Dendritic cell treated with granulocyte-macrophage colony-stimulating factor and Interleukin-4, amounts not matched to agents 40 ng/mL and 50 ng/mL, for 4 days (primary cell): Measurements from ENCODE around the gene CPOX.

Source experiments
- H3K27ac Mint-ChIP-seq: one replicate; pipeline ENCODE4 v1.8.0; 2022; ENCODE audit warnings: mild to moderate bottlenecking, mixed read lengths
- H3K27me3 Mint-ChIP-seq: one replicate; pipeline ENCODE4 v1.8.0; 2022; ENCODE audit warnings: mild to moderate bottlenecking, mixed read lengths
- H3K36me3 Mint-ChIP-seq: one replicate; pipeline ENCODE4 v1.8.0; 2022; ENCODE audit warnings: low read depth, mixed read lengths
- H3K4me1 Mint-ChIP-seq: one replicate; pipeline ENCODE4 v1.8.0; 2022; ENCODE audit warnings: low read depth, mixed read lengths
- H3K4me3 Mint-ChIP-seq: one replicate; pipeline ENCODE4 v1.8.0; 2022; ENCODE audit warnings: mild to moderate bottlenecking, moderate library complexity, mixed read lengths
- H3K9me3 Mint-ChIP-seq: one replicate; pipeline ENCODE4 v1.8.0; 2022; ENCODE audit warnings: mixed read lengths
- intact Hi-C: fragments of 100-400 bp; cut with micrococcal nuclease; formaldehyde crosslinking; loops from one replicate; pipeline ENCODE4 v1.15.0; 2022

Gene CPOX

GRCh38 chr3:98584547-98584946 lies 8.9 kb downstream of the CPOX start:
- no peak overlapping the region for H3K4me3 Mint-ChIP-seq
- intact Hi-C loops: no loop called here

GRCh38 chr3:98583766-98584165 lies 9.6 kb downstream of the CPOX start:
- peak overlapping the region; percentile 20 for H3K27ac Mint-ChIP-seq
- no peak overlapping the region for H3K4me3 Mint-ChIP-seq
- peaks cover 58% of the 10 kb centered on the region for H3K36me3 Mint-ChIP-seq
- intact Hi-C loops: no loop called here
- no peaks in the 10 kb centered on the region for H3K9me3 Mint-ChIP-seq
- H3K27me3 Mint-ChIP-seq: no peaks in the 10 kb centered on the region
- peaks cover 46% of the 10 kb centered on the region for H3K4me1 Mint-ChIP-seq

More at GRCh38 chr3:98584547-98584946, 8.9 kb downstream of the CPOX start:
- Mint-ChIP-seq H3K27me3 (no peaks in the 10 kb centered on the region), H3K27ac (no peak overlapping the region), H3K9me3 (no peaks in the 10 kb centered on the region), H3K36me3 (peaks cover 62% of the 10 kb centered on the region), H3K4me1 (peaks cover 53% of the 10 kb centered on the region)

GRCh38 chr3:98582042-98582441 lies 11.4 kb downstream of the CPOX start:
- peaks cover 40% of the 10 kb centered on the region for H3K4me1 Mint-ChIP-seq

GRCh38 chr3:98581474-98581873 lies 11.9 kb downstream of the CPOX start:
- H3K4me3 Mint-ChIP-seq: no peak overlapping the region
- no peaks in the 10 kb centered on the region for H3K27me3 Mint-ChIP-seq
- intact Hi-C loops: no loop called here
- no peaks in the 10 kb centered on the region for H3K9me3 Mint-ChIP-seq
- H3K4me1 Mint-ChIP-seq: peaks cover 39% of the 10 kb centered on the region
- no peak overlapping the region for H3K27ac Mint-ChIP-seq
- peaks cover 80% of the 10 kb centered on the region for H3K36me3 Mint-ChIP-seq

More at GRCh38 chr3:98582042-98582441, 11.4 kb downstream of the CPOX start:
- no peaks in the 10 kb centered on the region for H3K9me3 Mint-ChIP-seq
- H3K27ac Mint-ChIP-seq: no peak overlapping the region
- no peaks in the 10 kb centered on the region for H3K27me3 Mint-ChIP-seq
- H3K36me3 Mint-ChIP-seq: peaks cover 74% of the 10 kb centered on the region
- H3K4me3 Mint-ChIP-seq: no peak overlapping the region
- intact Hi-C loops: no loop called here

- H3K4me3 Mint-ChIP-seq: no peak overlapping the region
- H3K27ac Mint-ChIP-seq: no peak overlapping the region
- H3K9me3 Mint-ChIP-seq: no peaks in the 10 kb centered on the region
- intact Hi-C loops: no loop called here
- no peaks in the 10 kb centered on the region for H3K27me3 Mint-ChIP-seq
- peaks cover 32% of the 10 kb centered on the region for H3K4me1 Mint-ChIP-seq
- peaks cover 81% of the 10 kb centered on the region for H3K36me3 Mint-ChIP-seq
Observed at GRCh38 chr3:98580401-98581386, 12.7 kb downstream of the CPOX start.

GRCh38 chr3:98577178-98577895 lies 16.1 kb downstream of the CPOX start:
- no peak overlapping the region for H3K27ac Mint-ChIP-seq
- intact Hi-C loops: loop anchor here (10.0 kb wide), 1 partner anchor 533 kb away; no protein-coding TSS in a partner anchor
- H3K4me1 Mint-ChIP-seq: peaks cover 16% of the 10 kb centered on the region
- peaks cover 58% of the 10 kb centered on the region for H3K36me3 Mint-ChIP-seq
- no peak overlapping the region for H3K4me3 Mint-ChIP-seq
- no peaks in the 10 kb centered on the region for H3K27me3 Mint-ChIP-seq
- H3K9me3 Mint-ChIP-seq: no peaks in the 10 kb centered on the region

- H3K4me3 Mint-ChIP-seq: no peak overlapping the region
- H3K9me3 Mint-ChIP-seq: no peaks in the 10 kb centered on the region
- no peak overlapping the region for H3K27ac Mint-ChIP-seq
- peaks cover 16% of the 10 kb centered on the region for H3K4me1 Mint-ChIP-seq
- intact Hi-C loops: loop anchor here (5.0 to 10.0 kb wide), 2 partner anchors 232 to 529 kb away; no protein-coding TSS in a partner anchor
- peaks cover 34% of the 10 kb centered on the region for H3K36me3 Mint-ChIP-seq
- no peaks in the 10 kb centered on the region for H3K27me3 Mint-ChIP-seq
Observed at GRCh38 chr3:98574132-98574531, 19.3 kb downstream of the CPOX start.

GRCh38 chr3:98573181-98573728 lies 20.2 kb downstream of the CPOX start:
- intact Hi-C loops: loop anchor here (5.0 to 10.0 kb wide), 2 partner anchors 231 to 528 kb away; no protein-coding TSS in a partner anchor
- peaks cover 25% of the 10 kb centered on the region for H3K36me3 Mint-ChIP-seq
- no peaks in the 10 kb centered on the region for H3K9me3 Mint-ChIP-seq
- no peak overlapping the region for H3K27ac Mint-ChIP-seq
- peaks cover 16% of the 10 kb centered on the region for H3K4me1 Mint-ChIP-seq
- no peaks in the 10 kb centered on the region for H3K27me3 Mint-ChIP-seq
- no peak overlapping the region for H3K4me3 Mint-ChIP-seq

GRCh38 chr3:98568402-98568801 lies 25.0 kb downstream of the CPOX start:
- Mint-ChIP-seq H3K36me3 (no peaks in the 10 kb centered on the region), H3K4me3 (no peak overlapping the region), H3K4me1 (peaks cover 18% of the 10 kb centered on the region), H3K9me3 (no peaks in the 10 kb centered on the region), H3K27me3 (peaks cover 2% of the 10 kb centered on the region), H3K27ac (no peak overlapping the region)
- intact Hi-C loops: no loop called here

- Mint-ChIP-seq H3K27ac (no peak overlapping the region), H3K4me1 (peaks cover 19% of the 10 kb centered on the region), H3K4me3 (no peak overlapping the region), H3K36me3 (no peaks in the 10 kb centered on the region), H3K27me3 (peaks cover 6% of the 10 kb centered on the region), H3K9me3 (no peaks in the 10 kb centered on the region)
- intact Hi-C loops: no loop called here
Observed at GRCh38 chr3:98567666-98568270, 25.6 kb downstream of the CPOX start.

- peaks cover 24% of the 10 kb centered on the region for H3K4me1 Mint-ChIP-seq
- intact Hi-C loops: no loop called here
- H3K4me3 Mint-ChIP-seq: no peak overlapping the region
- H3K27ac Mint-ChIP-seq: no peak overlapping the region
- H3K27me3 Mint-ChIP-seq: peaks cover 6% of the 10 kb centered on the region
- no peaks in the 10 kb centered on the region for H3K9me3 Mint-ChIP-seq
- no peaks in the 10 kb centered on the region for H3K36me3 Mint-ChIP-seq
Observed at GRCh38 chr3:98565843-98566242, 27.6 kb downstream of the CPOX start.

- Mint-ChIP-seq H3K4me3 (no peak overlapping the region), H3K4me1 (peaks cover 26% of the 10 kb centered on the region), H3K27me3 (peaks cover 6% of the 10 kb centered on the region), H3K27ac (no peak overlapping the region), H3K9me3 (no peaks in the 10 kb centered on the region), H3K36me3 (no peaks in the 10 kb centered on the region)
- intact Hi-C loops: no loop called here
Observed at GRCh38 chr3:98565237-98565643, 28.2 kb downstream of the CPOX start.

- no peak overlapping the region for H3K4me3 Mint-ChIP-seq
- no peaks in the 10 kb centered on the region for H3K36me3 Mint-ChIP-seq
- no peaks in the 10 kb centered on the region for H3K9me3 Mint-ChIP-seq
- peaks cover 6% of the 10 kb centered on the region for H3K27me3 Mint-ChIP-seq
- peaks cover 26% of the 10 kb centered on the region for H3K4me1 Mint-ChIP-seq
- intact Hi-C loops: loop anchor here (5.0 kb wide), 1 partner anchor 42 kb away; the partner anchor contains the start of gene CLDND1
- H3K27ac Mint-ChIP-seq: no peak overlapping the region
Observed at GRCh38 chr3:98564282-98565005, 29.0 kb downstream of the CPOX start.
